ENCODE results near the gene RNF149. TPM values are rescaled to one million over a fixed set of nuclear protein-coding genes. Genes with fewer than 3 reads are reported as not detected.

The RNF149 gene
- polyA plus RNA-seq, 1 experiment = 20.8 TPM

- no peaks in the 10 kb centered on the region for H3K27me3 ChIP-seq (ENCODE audit: control insufficient read depth, insufficient read depth, low read length)
- no peak for TF ChIP-seq CTCF (IDR thresholded peaks at IDR 0.05; ENCODE audit: insufficient read depth, low read depth, low read length)
- CTCF ChIA-PET = no interaction called here
- no peak for DNase-seq (ENCODE audit: low read depth)
- POLR2A ChIA-PET = no interaction called here
- H3K4me3 ChIP-seq (ENCODE audit: low read depth, low read length) = no peak overlapping the region
- peaks cover 5% of the 10 kb centered on the region for H3K36me3 ChIP-seq (ENCODE audit: control insufficient read depth, insufficient read depth, low read length)
Measured at GRCh38 chr2:101291973-101292372, 16.5 kb downstream of the RNF149 start.

GRCh38 chr2:101290711-101291110, 17.8 kb downstream of the RNF149 start:
- DNase-seq (ENCODE audit: low read depth) = no peak
- ChIA-PET CTCF (interaction anchor here (1.2 kb wide), 1 partner anchor 20 kb away, joined by 3 read pairs; no protein-coding TSS in a partner anchor), POLR2A (no interaction called here)
- Histone ChIP-seq H3K4me3 (ENCODE audit: low read depth, low read length) (no peak overlapping the region), H3K27me3 (ENCODE audit: control insufficient read depth, insufficient read depth, low read length) (no peaks in the 10 kb centered on the region), H3K36me3 (ENCODE audit: control insufficient read depth, insufficient read depth, low read length) (peaks cover 8% of the 10 kb centered on the region)
- no peak for TF ChIP-seq CTCF (IDR thresholded peaks at IDR 0.05; ENCODE audit: insufficient read depth, low read depth, low read length)

GRCh38 chr2:101287303-101287702, 21.2 kb downstream of the RNF149 start:
- Histone ChIP-seq H3K36me3 (ENCODE audit: control insufficient read depth, insufficient read depth, low read length) (peaks cover 10% of the 10 kb centered on the region), H3K27me3 (ENCODE audit: control insufficient read depth, insufficient read depth, low read length) (no peaks in the 10 kb centered on the region), H3K4me3 (ENCODE audit: low read depth, low read length) (no peak overlapping the region)
- ChIA-PET CTCF (interaction anchor here (1.0 kb wide), 1 partner anchor 82 kb away, joined by 3 read pairs; no protein-coding TSS in a partner anchor), POLR2A (no interaction called here)
- DNase-seq (ENCODE audit: low read depth) = no peak
- no peak for TF ChIP-seq CTCF (IDR thresholded peaks at IDR 0.05; ENCODE audit: insufficient read depth, low read depth, low read length)

GRCh38 chr2:101286684-101287083, 21.8 kb downstream of the RNF149 start:
- peaks cover 11% of the 10 kb centered on the region for H3K36me3 ChIP-seq (ENCODE audit: control insufficient read depth, insufficient read depth, low read length)

GRCh38 chr2:101282980-101283379, 25.5 kb downstream of the RNF149 start:
- H3K4me3 ChIP-seq (ENCODE audit: low read depth, low read length) = no peak overlapping the region
- POLR2A ChIA-PET = no interaction called here
- CTCF ChIA-PET = no interaction called here
- no peak for DNase-seq (ENCODE audit: low read depth)
- no peak for TF ChIP-seq CTCF (IDR thresholded peaks at IDR 0.05; ENCODE audit: insufficient read depth, low read depth, low read length)
- no peaks in the 10 kb centered on the region for H3K27me3 ChIP-seq (ENCODE audit: control insufficient read depth, insufficient read depth, low read length)
- peaks cover 14% of the 10 kb centered on the region for H3K36me3 ChIP-seq (ENCODE audit: control insufficient read depth, insufficient read depth, low read length)

More at GRCh38 chr2:101286684-101287083, 21.8 kb downstream of the RNF149 start:
- POLR2A ChIA-PET = no interaction called here
- no peaks in the 10 kb centered on the region for H3K27me3 ChIP-seq (ENCODE audit: control insufficient read depth, insufficient read depth, low read length)
- DNase-seq (ENCODE audit: low read depth) = no peak
- H3K4me3 ChIP-seq (ENCODE audit: low read depth, low read length) = no peak overlapping the region
- no peak for TF ChIP-seq CTCF (IDR thresholded peaks at IDR 0.05; ENCODE audit: insufficient read depth, low read depth, low read length)
- CTCF ChIA-PET = interaction anchor here (1.0 kb wide), 1 partner anchor 81 kb away, joined by 3 read pairs; no protein-coding TSS in a partner anchor

Measured in BJ (cell line).